PC-3 (cell line): Measurements from ENCODE around the gene LRRC8C.

Experiments used
- CTCF ChIP-seq: fragments of 300-600 bp; sonication (generic); conservative IDR thresholded peaks from 2 replicates; pipeline ENCODE4 v1.5.1; 2017; ENCODE audit warnings: antibody characterized with exemption, low read depth, mild to moderate bottlenecking, low read length
- EZH2 ChIP-seq: fragments of 300-600 bp; sonication (generic); IDR thresholded peaks from one replicate; pipeline ENCODE4 v1.6.1; 2017; ENCODE audit warnings: antibody characterized with exemption, mild to moderate bottlenecking, low read length; ENCODE audit not compliant: unreplicated experiment
- EZH2phosphoT487 ChIP-seq: fragments of 300-600 bp; sonication (generic); IDR thresholded peaks from 2 replicates; pipeline ENCODE4 v1.6.1; 2018; ENCODE audit warnings: mild to moderate bottlenecking, antibody characterized with exemption, low read length, borderline replicate concordance

DNA sequence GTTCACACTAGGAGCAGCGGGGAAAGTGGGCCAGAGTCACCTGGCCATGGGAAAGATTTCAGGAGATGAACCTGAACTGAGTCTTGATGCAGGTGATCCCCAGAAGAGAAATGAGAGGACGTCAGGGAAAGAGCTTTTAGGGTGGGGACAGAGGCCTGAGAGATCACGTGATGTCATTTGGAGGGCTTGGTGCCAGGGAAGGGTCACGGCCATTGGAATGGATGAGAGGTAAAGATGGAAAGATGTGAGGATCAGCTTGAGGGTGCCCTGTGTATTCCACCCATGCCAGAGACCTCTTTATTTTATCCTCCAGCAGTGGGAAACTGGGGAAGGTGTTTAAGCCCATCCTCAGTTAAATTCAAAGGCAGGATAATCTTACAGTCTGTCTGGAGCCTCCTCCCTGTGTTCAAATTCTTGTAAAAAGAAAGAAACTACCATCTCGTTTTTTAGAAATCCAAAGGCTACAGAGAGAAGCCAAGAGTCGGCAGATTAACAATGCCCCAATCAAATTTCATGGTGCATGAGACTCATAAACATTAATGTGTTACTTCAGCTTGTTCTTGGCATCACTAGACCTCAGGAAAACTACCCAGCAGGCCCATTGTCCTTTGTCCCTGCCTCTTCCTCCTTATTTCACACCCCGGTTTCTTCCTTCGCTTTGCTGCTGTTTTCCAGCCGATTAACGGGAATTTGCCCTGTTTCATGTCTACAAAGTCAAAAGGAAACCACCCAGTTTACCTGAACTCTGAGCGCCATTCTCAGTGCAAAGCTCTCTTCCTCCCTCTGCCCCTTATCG lies 94.8 kb downstream of the LRRC8C start:
- TF ChIP-seq CTCF = no peak
- no peak for TF ChIP-seq EZH2
- no peak for TF ChIP-seq EZH2phosphoT487
